HepG2 (cell line): ENCODE results near the gene PRIM2. TPM values are rescaled to one million over a fixed set of nuclear protein-coding genes. Genes with fewer than 3 reads are reported as not detected.

ENCODE experiments used
- ATAC-seq: fragments of 200-7000 bp; cut with Tn5 transposase; 3 replicates; pipeline ENCODE4 v1.9.1; 2020; ENCODE audit warnings: mild to moderate bottlenecking, moderate library complexity
- Bru-seq: library from RNA; stranded (reverse); fragments of 400-500 nt; gene quantifications from one replicate; lab custom pipeline; 2021; lab: Mats Ljungman, UMichigan
- BruChase-seq, 2 experiments: library from RNA; stranded (reverse); fragments of 400-500 nt; gene quantifications; one replicate each; lab custom pipeline; 2021; lab: Mats Ljungman, UMichigan
- BruUV-seq: library from RNA; stranded (reverse); fragments of 400-500 nt; replicated peaks from 2 replicates; lab custom pipeline; 2021; lab: Mats Ljungman, UMichigan
- CTCF ChIA-PET: fragments of 300-600 bp; formaldehyde crosslinking; extraction: SDS; loops from one replicate; lab custom pipeline; 2021; ENCODE audit warnings: low total read pairs, inconsistent platforms, low intra/inter-chr PET ratio; lab: Yijun Ruan, JAX
- POLR2A ChIA-PET: fragments of 350-600 bp; sonication (Branson Sonifier 250); formaldehyde crosslinking; loops from one replicate; lab custom pipeline; 2020; ENCODE audit warnings: antibody characterized with exemption, inconsistent platforms; lab: Yijun Ruan, JAX
- DNase-seq: peaks from one replicate; pipeline ENCODE4 v3.0.0-alpha.2; 2015; ENCODE audit warnings: low spot score
- FAIRE-seq: peaks from 3 replicates; lab custom pipeline; 2011; peaks lifted over from hg19 to GRCh38; lab: Jason Lieb, UNC
- H2AFZ ChIP-seq: one replicate; pipeline ENCODE4 v1.6.1; 2011; ENCODE audit warnings: low read length, inconsistent platforms
- H3K27ac ChIP-seq: fragments of 300-600 bp; 3 replicates; pipeline ENCODE4 v1.8.0; 2011; ENCODE audit warnings: mixed run types, mild to moderate bottlenecking, mixed read lengths, low read length, inconsistent platforms; ENCODE audit not compliant: insufficient read depth; ENCODE audit errors: extremely low read length
- H3K27me3 ChIP-seq, 2 experiments: fragments of 200-600 bp in 1 of 2; 2 replicates in 1 of 2; 3 replicates in 1 of 2; pipeline versions ENCODE4 v1.6.0 to v1.8.0; 2011; ENCODE audit warnings: low read length in 2 of 2, mild to moderate bottlenecking in 2 of 2, moderate library complexity in 2 of 2, inconsistent platforms in 1 of 2; ENCODE audit not compliant: insufficient read depth in 2 of 2, control insufficient read depth in 1 of 2
- H3K36me3 ChIP-seq, 2 experiments: fragments of 200-600 bp in 1 of 2; replicated peaks in 1 of 2; 2 replicates in 1 of 2; 3 replicates in 1 of 2; pipeline versions ENCODE4 v1.5.1 to v1.8.0; 2011; ENCODE audit warnings: low read length in 2 of 2, inconsistent platforms in 1 of 2; ENCODE audit not compliant: insufficient read depth in 2 of 2, control insufficient read depth in 1 of 2
- H3K4me1 ChIP-seq: 2 replicates; pipeline ENCODE4 v1.5.1; 2012; ENCODE audit warnings: low read length, inconsistent platforms; ENCODE audit not compliant: insufficient read depth
- H3K4me2 ChIP-seq: 2 replicates; pipeline ENCODE4 v1.6.0; 2011; ENCODE audit warnings: low read depth, low read length, inconsistent platforms
- H3K4me3 ChIP-seq, 3 experiments: fragments of 200-600 bp in 1 of 3; sonication (generic), shearing (Covaris generic) in 1 of 3; replicated peaks in 1 of 3; 2 replicates each; pipeline ENCODE4 v1.5.1; 2011 to 2016; ENCODE audit warnings: low read length in 3 of 3, inconsistent platforms in 2 of 3, low read depth in 2 of 3, mild to moderate bottlenecking in 2 of 3, control low read depth in 1 of 3, mixed read lengths in 1 of 3; ENCODE audit not compliant: insufficient read depth in 1 of 3
- H3K79me2 ChIP-seq: one replicate; pipeline ENCODE4 v1.6.1; 2011; ENCODE audit warnings: low read length, inconsistent platforms; ENCODE audit not compliant: insufficient read depth
- H3K9ac ChIP-seq: 2 replicates; pipeline ENCODE4 v1.6.0; 2011; ENCODE audit warnings: mild to moderate bottlenecking, low read depth, low read length, inconsistent platforms; ENCODE audit not compliant: insufficient read depth
- H3K9me3 ChIP-seq: 2 replicates; pipeline ENCODE4 v1.5.1; 2012; ENCODE audit warnings: mild to moderate bottlenecking, low read length
- H4K20me1 ChIP-seq: 2 replicates; pipeline ENCODE4 v1.6.0; 2011; ENCODE audit warnings: inconsistent platforms, mild to moderate bottlenecking, low read length, moderate library complexity; ENCODE audit not compliant: insufficient read depth
- ATF2 ChIP-seq: sonication (generic); formaldehyde crosslinking; IDR thresholded peaks from 2 replicates; pipeline ENCODE4 v1.4.0; 2020; ENCODE audit warnings: missing genetic modification reagents
- DNMT3B ChIP-seq: conservative IDR thresholded peaks from 2 replicates; pipeline ENCODE4 v1.6.1; 2016; ENCODE audit warnings: missing biosample characterization, control low read depth
- HNRNPK ChIP-seq: fragments of 200-400 bp; formaldehyde crosslinking; IDR thresholded peaks from 2 replicates; pipeline ENCODE4 v1.6.1; 2018; ENCODE audit warnings: low read length, low read depth, moderate library complexity, mild to moderate bottlenecking; ENCODE audit not compliant: poor library complexity, severe bottlenecking
- IRF9 ChIP-seq: sonication (generic); formaldehyde crosslinking; IDR thresholded peaks from 2 replicates; pipeline ENCODE4 v1.8.0; 2022; ENCODE audit warnings: missing genetic modification reagents, mild to moderate bottlenecking, borderline replicate concordance
- NFRKB ChIP-seq: fragments of 450-650 bp; IDR thresholded peaks from 2 replicates; pipeline ENCODE4 v1.6.1; 2017
- REXO4 ChIP-seq: sonication (generic); formaldehyde crosslinking; IDR thresholded peaks from 2 replicates; pipeline ENCODE4 v1.8.0; 2022; ENCODE audit warnings: missing genetic modification reagents, mild to moderate bottlenecking, borderline replicate concordance
- SALL2 ChIP-seq: sonication (generic); formaldehyde crosslinking; IDR thresholded peaks from 2 replicates; pipeline ENCODE4 v1.8.1; 2023; ENCODE audit warnings: mild to moderate bottlenecking, missing genetic modification reagents, inconsistent platforms
- ZFY ChIP-seq: sonication (generic); formaldehyde crosslinking; IDR thresholded peaks from 2 replicates; pipeline ENCODE4 v1.4.0; 2020; ENCODE audit warnings: missing genetic modification reagents
- ZNF367 ChIP-seq: sonication (generic); formaldehyde crosslinking; IDR thresholded peaks from 2 replicates; pipeline ENCODE4 v1.4.0; 2020; ENCODE audit warnings: missing genetic modification reagents, borderline replicate concordance
- WGBS: methylation state at CpG from one replicate; pipeline ENCODE4 v1.1.6; 2017; ENCODE audit warnings: low lambda C conversion rate; 5-methylcytosine and 5-hydroxymethylcytosine counted together
- in situ Hi-C: cut with HindIII; loops from 2 replicates; pipeline ENCODE4 v1.10.0; 2017; ENCODE audit warnings: low pct_unique_long_range_greater_than_20kb; ENCODE audit not compliant: extremely low pct_ligation_motif_present
- intact Hi-C: fragments of 100-400 bp; cut with micrococcal nuclease; formaldehyde crosslinking; loops from one replicate; pipeline ENCODE4 v1.10.0; 2022; ENCODE audit not compliant: unreplicated experiment
- long read RNA-seq, 2 experiments: library from RNA in 1 of 2; library from polyadenylated mRNA in 1 of 2; stranded (forward) in 1 of 2; unstranded in 1 of 2; transcript quantifications; one replicate each; pipeline ENCODE4 v2.0.0, GENCODE V29; 2019 to 2022
- polyA minus RNA-seq, 3 experiments: library from RNA; depleted of rRNA, polyadenylated mRNA; stranded (reverse); fragments of >200 nt; gene quantifications; 2 replicates each; pipeline ENCODE4 v1.2.3, GENCODE V29; 2011; ENCODE audit warnings: low replicate concordance in 1 of 3
- polyA plus RNA-seq, 8 experiments: library from polyadenylated mRNA; depleted of rRNA in 3 of 8; stranded (reverse) in 7 of 8; unstranded in 1 of 8; fragments of >200 nt; fragmentation: Illumina TruSeq in 4 of 8; extraction: Trizol in 4 of 8; gene quantifications; 2 replicates each; pipeline versions ENCODE4 v1.2.1 to v1.2.3, GENCODE V29; 2011 to 2016; ENCODE audit warnings: low read depth in 4 of 8, missing spikeins in 1 of 8, mixed read lengths in 1 of 8; ENCODE audit not compliant: insufficient read depth in 1 of 8
- total RNA-seq, 5 experiments: library from RNA; depleted of rRNA; stranded (reverse); fragments of >200 nt; fragmentation: Illumina TruSeq; extraction: Trizol; gene quantifications; 2 replicates each; pipeline ENCODE4 v1.2.3, GENCODE V29; 2016; ENCODE audit warnings: low read depth in 1 of 5
- TF ChIP-seq, protein P1 (sequence below): sonication (generic); formaldehyde crosslinking; IDR thresholded peaks from 2 replicates; pipeline ENCODE4 v1.4.0; 2020; ENCODE audit warnings: missing genetic modification reagents

Gene PRIM2
- 52.7 and 70.0 TPM in 2 replicates for total RNA-seq (2016; rRNA removed; fragmentation: Illumina TruSeq; extraction: Trizol)
- total RNA-seq (2016; cell fraction: cytosol; rRNA removed; fragmentation: Illumina TruSeq; extraction: Trizol; ENCODE audit: low read depth) = 21.1 and 24.9 TPM in 2 replicates
- total RNA-seq (2016; cell fraction: insoluble cytoplasmic fraction; rRNA removed; fragmentation: Illumina TruSeq; extraction: Trizol) = 53.8 and 69.9 TPM in 2 replicates
- total RNA-seq (2016; cell fraction: membrane; rRNA removed; fragmentation: Illumina TruSeq; extraction: Trizol) = 21.4 and 27.4 TPM in 2 replicates
- total RNA-seq (2016; cell fraction: nucleus; rRNA removed; fragmentation: Illumina TruSeq; extraction: Trizol) = 63.1 and 70.3 TPM in 2 replicates
- 4.9 and 8.0 TPM in 2 replicates for polyA plus RNA-seq (2011; rRNA removed)
- 4.5 and 5.6 TPM in 2 replicates for polyA plus RNA-seq (2011; cell fraction: cytosol; rRNA removed)
- 2.9 and 4.4 TPM in 2 replicates for polyA plus RNA-seq (2011; cell fraction: nucleus; rRNA removed)
- polyA plus RNA-seq (2012) = 6.9 and 12.3 TPM in 2 replicates
- 3.8 and 4.0 TPM in 2 replicates for polyA plus RNA-seq (2016; cell fraction: cytosol; fragmentation: Illumina TruSeq; extraction: Trizol; ENCODE audit: low read depth)
- 39.7 and 42.9 TPM in 2 replicates for polyA plus RNA-seq (2016; cell fraction: insoluble cytoplasmic fraction; fragmentation: Illumina TruSeq; extraction: Trizol; ENCODE audit: low read depth)
- 5.8 and 6.9 TPM in 2 replicates for polyA plus RNA-seq (2016; cell fraction: membrane; fragmentation: Illumina TruSeq; extraction: Trizol; ENCODE audit: low read depth)
- 15.2 and 17.9 TPM in 2 replicates for polyA plus RNA-seq (2016; cell fraction: nucleus; fragmentation: Illumina TruSeq; extraction: Trizol; ENCODE audit: insufficient read depth, low read depth)
- 14.8 and 39.2 TPM in 2 replicates for polyA minus RNA-seq (2011; rRNA and poly(A)+ RNA removed; ENCODE audit: low replicate concordance)
- 8.8 and 11.7 TPM in 2 replicates for polyA minus RNA-seq (2011; cell fraction: cytosol; rRNA and poly(A)+ RNA removed)
- 54.1 and 58.5 TPM in 2 replicates for polyA minus RNA-seq (2011; cell fraction: nucleus; rRNA and poly(A)+ RNA removed)
- percentile 67 among the genes with signal in this experiment for Bru-seq, nascent RNA
- BruChase-seq, experiment 1, labeled RNA remaining after a 6-hour chase = percentile 50 among the genes with signal in this experiment
- percentile 60 among the genes with signal in this experiment for BruChase-seq, experiment 2, labeled RNA remaining after a 2-hour chase
- long read RNA-seq, experiment 1, transcript PRIM2-207 (14 exons, 2,308 nt) = major isoform, 8 of 20 reads
- long read RNA-seq, experiment 1, partial matches to known transcripts = 4 of 20 reads
- long read RNA-seq, experiment 1, other reads (novel, unspliced or antisense) = 8 of 20 reads
- long read RNA-seq, experiment 2, transcript PRIM2-207 (14 exons, 2,308 nt) = major isoform, 5 of 22 reads
- long read RNA-seq, experiment 2, partial matches to known transcripts = 13 of 22 reads
- long read RNA-seq, experiment 2, other reads (novel, unspliced or antisense) = 4 of 22 reads

- peak; percentile 99 for ATAC-seq
- Histone ChIP-seq H3K36me3 (peaks cover 3 to 31% of the 10 kb centered on the region in 2 experiments), H3K4me1 (peaks cover 46% of the 10 kb centered on the region), H3K27me3 (no peaks in the 10 kb centered on the region; a peak in 1 of 5 replicates), H3K9me3 (no peaks in the 10 kb centered on the region), H3K4me3 (peak within 1 kb of the TSS; percentile 64 to 76 (median 76)), H3K4me2 (peak within 1 kb of the TSS; percentile 95), H3K9ac (peak within 1 kb of the TSS; percentile 76), H3K79me2 (peaks cover 15% of the 10 kb centered on the region), H3K27ac (peak within 1 kb of the TSS; percentile 45), H4K20me1 (no peaks in the 10 kb centered on the region), H2AFZ (peak within 1 kb of the TSS; percentile 93)
- ChIA-PET CTCF (interaction anchor here (1.1 to 3.8 kb wide), 5 partner anchors 50 to 414 kb away, joined by 4 to 39 read pairs (median 6); partner anchors contain the start of gene BEND6), POLR2A (no interaction called here)
- in situ Hi-C loops = loop anchor here (5.0 to 25.0 kb wide), 4 partner anchors 53 to 410 kb away; partner anchors contain the start of gene KIAA1586
- intact Hi-C loops = loop anchor here (2.0 to 10.0 kb wide), 4 partner anchors 95 to 293 kb away; partner anchors contain the start of genes BAG2, RAB23 and ZNF451
- WGBS = under 1% methylated on average over 27 of the region's 27 CpGs
- DNase-seq = peak; percentile 89
- FAIRE-seq = peak; percentile 95
- BruUV-seq = no TSS peak
- TF ChIP-seq IRF9 (CRISPR knock-in tag) = peak; percentile 72; the same call in 1 of the 2 replicates
- TF ChIP-seq, protein P1, sequence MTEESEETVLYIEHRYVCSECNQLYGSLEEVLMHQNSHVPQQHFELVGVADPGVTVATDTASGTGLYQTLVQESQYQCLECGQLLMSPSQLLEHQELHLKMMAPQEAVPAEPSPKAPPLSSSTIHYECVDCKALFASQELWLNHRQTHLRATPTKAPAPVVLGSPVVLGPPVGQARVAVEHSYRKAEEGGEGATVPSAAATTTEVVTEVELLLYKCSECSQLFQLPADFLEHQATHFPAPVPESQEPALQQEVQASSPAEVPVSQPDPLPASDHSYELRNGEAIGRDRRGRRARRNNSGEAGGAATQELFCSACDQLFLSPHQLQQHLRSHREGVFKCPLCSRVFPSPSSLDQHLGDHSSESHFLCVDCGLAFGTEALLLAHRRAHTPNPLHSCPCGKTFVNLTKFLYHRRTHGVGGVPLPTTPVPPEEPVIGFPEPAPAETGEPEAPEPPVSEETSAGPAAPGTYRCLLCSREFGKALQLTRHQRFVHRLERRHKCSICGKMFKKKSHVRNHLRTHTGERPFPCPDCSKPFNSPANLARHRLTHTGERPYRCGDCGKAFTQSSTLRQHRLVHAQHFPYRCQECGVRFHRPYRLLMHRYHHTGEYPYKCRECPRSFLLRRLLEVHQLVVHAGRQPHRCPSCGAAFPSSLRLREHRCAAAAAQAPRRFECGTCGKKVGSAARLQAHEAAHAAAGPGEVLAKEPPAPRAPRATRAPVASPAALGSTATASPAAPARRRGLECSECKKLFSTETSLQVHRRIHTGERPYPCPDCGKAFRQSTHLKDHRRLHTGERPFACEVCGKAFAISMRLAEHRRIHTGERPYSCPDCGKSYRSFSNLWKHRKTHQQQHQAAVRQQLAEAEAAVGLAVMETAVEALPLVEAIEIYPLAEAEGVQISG (CRISPR knock-in tag) = peak; percentile 87
- TF ChIP-seq REXO4 (CRISPR knock-in tag) = peak; percentile 33; the same call in 1 of the 2 replicates
- TF ChIP-seq ZFY (CRISPR knock-in tag) = peak; percentile 66; the same call in 1 of the 2 replicates
- TF ChIP-seq ATF2 (CRISPR knock-in tag) = peak; percentile 64
- no peak for TF ChIP-seq ZNF367 (CRISPR knock-in tag)
- TF ChIP-seq DNMT3B = 0 out of 2 replicates have a peak, but pooled peaks have one; percentile 70
- no peak for TF ChIP-seq HNRNPK
- no peak for TF ChIP-seq NFRKB
- peak; percentile 71; the same call in 1 of the 2 replicates for TF ChIP-seq SALL2
Measured at GRCh38 chr6:57317060-57317943, at the start of gene PRIM2. PRIM2 (plus strand) TSS chr6:57317630; CDS start chr6:57318446, 816 bp downstream.
